Panc1 (cell line): ENCODE data around the gene LZTS3. TPM values are rescaled to one million over a fixed set of nuclear protein-coding genes. Genes with fewer than 3 reads are reported as not detected.

Source experiments
- ATAC-seq: fragments of 200-7000 bp; cut with Tn5 transposase; 2 replicates; pipeline ENCODE4 v1.9.1; 2020; ENCODE audit warnings: mild to moderate bottlenecking, moderate library complexity
- BruUV-seq: library from RNA; stranded (reverse); fragments of 400-500 nt; replicated peaks from 2 replicates; lab custom pipeline; 2021; lab: Mats Ljungman, UMichigan
- CTCF ChIA-PET: fragments of 300-600 bp; sonication (Branson Sonifier 250); formaldehyde crosslinking; loops from one replicate; lab custom pipeline; 2022; ENCODE audit warnings: antibody characterized with exemption; lab: Charles Lee
- POLR2A ChIA-PET: fragments of 300-600 bp; sonication (Branson Sonifier 250); formaldehyde crosslinking; loops from one replicate; lab custom pipeline; 2022; ENCODE audit warnings: antibody characterized with exemption; lab: Charles Lee
- DNase-seq: peaks from one replicate; pipeline ENCODE4 v3.0.0-alpha.2; 2010; ENCODE audit warnings: low read depth, low spot score
- H3K27ac ChIP-seq: 2 replicates; pipeline ENCODE4 v1.5.1; 2011; ENCODE audit warnings: mild to moderate bottlenecking, low read length, inconsistent platforms
- H3K27me3 ChIP-seq: fragments of 200-500 bp; sonication (Bioruptor generic); 2 replicates; pipeline ENCODE4 v1.6.0; 2014; ENCODE audit warnings: low read length, inconsistent platforms; ENCODE audit not compliant: control insufficient read depth, insufficient read depth
- H3K36me3 ChIP-seq: fragments of 200-500 bp; sonication (Bioruptor generic); 2 replicates; pipeline ENCODE4 v1.5.1; 2014; ENCODE audit warnings: inconsistent platforms, mild to moderate bottlenecking, low read length, moderate library complexity; ENCODE audit not compliant: control insufficient read depth, insufficient read depth
- H3K4me1 ChIP-seq: 2 replicates; pipeline ENCODE4 v1.5.1; 2011; ENCODE audit warnings: inconsistent platforms, mild to moderate bottlenecking, low read length, moderate library complexity; ENCODE audit not compliant: control insufficient read depth, insufficient read depth
- H3K4me3 ChIP-seq, 2 experiments: 2 replicates each; pipeline ENCODE4 v1.5.1; 2011 to 2012; ENCODE audit warnings: low read depth in 2 of 2, low read length in 2 of 2, mild to moderate bottlenecking in 2 of 2, inconsistent platforms in 1 of 2, moderate library complexity in 1 of 2
- H3K9me3 ChIP-seq: fragments of 200-500 bp; sonication (Bioruptor generic); 2 replicates; pipeline ENCODE4 v1.5.1; 2014; ENCODE audit warnings: low read depth, mild to moderate bottlenecking, inconsistent platforms, low read length, moderate library complexity; ENCODE audit not compliant: control insufficient read depth, insufficient read depth
- POLR2AphosphoS5 ChIP-seq: IDR thresholded peaks from 2 replicates; pipeline ENCODE4 v1.6.1; 2012; ENCODE audit warnings: mild to moderate bottlenecking, low read depth, low read length, moderate library complexity
- SIN3A ChIP-seq: IDR thresholded peaks from 2 replicates; pipeline ENCODE4 v1.6.1; 2012; ENCODE audit warnings: low read depth, mild to moderate bottlenecking, low read length, moderate library complexity, borderline replicate concordance; ENCODE audit not compliant: insufficient read depth
- TCF7L2 ChIP-seq: IDR thresholded peaks from 2 replicates; pipeline ENCODE4 v1.6.1; 2011; ENCODE audit warnings: mild to moderate bottlenecking, low read depth, low read length, inconsistent platforms
- in situ Hi-C: cut with HindIII; loops from 2 replicates; pipeline ENCODE4 v1.10.0; 2016; ENCODE audit warnings: low sequenced_read_pairs, low pct_unique_long_range_greater_than_20kb
- intact Hi-C: fragments of 100-400 bp; cut with micrococcal nuclease; formaldehyde crosslinking; loops from one replicate; pipeline ENCODE4 v1.10.0; 2022; ENCODE audit not compliant: unreplicated experiment
- total RNA-seq: library from RNA; stranded (reverse); gene quantifications from one replicate; pipeline ENCODE4 v1.2.1, GENCODE V29; 2021; ENCODE audit not compliant: unreplicated experiment
- TF ChIP-seq, protein P1 (sequence below), 2 experiments: IDR thresholded peaks; 2 replicates each; pipeline ENCODE4 v1.6.1; 2011 to 2012; ENCODE audit warnings: low read depth in 2 of 2, control low read depth in 1 of 2, low read length in 1 of 2, mild to moderate bottlenecking in 1 of 2, moderate library complexity in 1 of 2; ENCODE audit not compliant: insufficient read depth in 1 of 2
- TF ChIP-seq, protein P2 (sequence below): fragments of 450-650 bp; IDR thresholded peaks from 2 replicates; pipeline ENCODE4 v1.5.1; 2017; ENCODE audit warnings: mild to moderate bottlenecking

Gene LZTS3
- total RNA-seq, 1 experiment from 2014 or later = 5.2 TPM

DNA sequence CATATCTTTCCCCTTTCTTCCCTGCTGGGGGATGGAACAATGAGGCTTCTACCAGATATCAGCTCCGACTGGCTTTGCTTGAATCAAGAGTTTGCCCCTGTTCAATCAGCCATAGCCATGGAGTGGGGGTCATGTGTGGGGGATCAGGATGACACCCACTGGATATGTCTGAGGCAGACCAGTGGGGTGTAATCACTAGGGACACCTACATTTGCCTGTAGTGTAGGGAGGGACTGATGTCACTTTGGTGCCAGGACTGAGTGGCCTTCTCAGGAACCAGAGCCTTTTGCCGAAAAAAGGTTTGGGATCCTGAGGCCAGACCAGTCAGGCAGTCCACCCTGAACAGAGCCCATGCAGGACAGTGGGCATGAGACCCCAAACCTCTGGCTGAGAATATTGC is 37.0 kb upstream of the LZTS3 start:
- H3K36me3 ChIP-seq = no peaks in the 10 kb centered on the region; the same call in 1 of the 2 replicates
- DNase-seq = no peak
- no peaks in the 10 kb centered on the region for H3K27me3 ChIP-seq
- ChIA-PET CTCF (no interaction called here), POLR2A (interaction anchor here (0.7 kb wide), 1 partner anchor 11 kb away, joined by 3 read pairs; no protein-coding TSS in a partner anchor)
- in situ Hi-C loops (no loop called here), intact Hi-C loops (no loop called here)
- BruUV-seq = no TSS peak
- H3K27ac ChIP-seq = peak overlapping the region; percentile 99
- H3K4me3 ChIP-seq = peak overlapping the region; percentile 88 to 100
- TF ChIP-seq, protein P1, sequence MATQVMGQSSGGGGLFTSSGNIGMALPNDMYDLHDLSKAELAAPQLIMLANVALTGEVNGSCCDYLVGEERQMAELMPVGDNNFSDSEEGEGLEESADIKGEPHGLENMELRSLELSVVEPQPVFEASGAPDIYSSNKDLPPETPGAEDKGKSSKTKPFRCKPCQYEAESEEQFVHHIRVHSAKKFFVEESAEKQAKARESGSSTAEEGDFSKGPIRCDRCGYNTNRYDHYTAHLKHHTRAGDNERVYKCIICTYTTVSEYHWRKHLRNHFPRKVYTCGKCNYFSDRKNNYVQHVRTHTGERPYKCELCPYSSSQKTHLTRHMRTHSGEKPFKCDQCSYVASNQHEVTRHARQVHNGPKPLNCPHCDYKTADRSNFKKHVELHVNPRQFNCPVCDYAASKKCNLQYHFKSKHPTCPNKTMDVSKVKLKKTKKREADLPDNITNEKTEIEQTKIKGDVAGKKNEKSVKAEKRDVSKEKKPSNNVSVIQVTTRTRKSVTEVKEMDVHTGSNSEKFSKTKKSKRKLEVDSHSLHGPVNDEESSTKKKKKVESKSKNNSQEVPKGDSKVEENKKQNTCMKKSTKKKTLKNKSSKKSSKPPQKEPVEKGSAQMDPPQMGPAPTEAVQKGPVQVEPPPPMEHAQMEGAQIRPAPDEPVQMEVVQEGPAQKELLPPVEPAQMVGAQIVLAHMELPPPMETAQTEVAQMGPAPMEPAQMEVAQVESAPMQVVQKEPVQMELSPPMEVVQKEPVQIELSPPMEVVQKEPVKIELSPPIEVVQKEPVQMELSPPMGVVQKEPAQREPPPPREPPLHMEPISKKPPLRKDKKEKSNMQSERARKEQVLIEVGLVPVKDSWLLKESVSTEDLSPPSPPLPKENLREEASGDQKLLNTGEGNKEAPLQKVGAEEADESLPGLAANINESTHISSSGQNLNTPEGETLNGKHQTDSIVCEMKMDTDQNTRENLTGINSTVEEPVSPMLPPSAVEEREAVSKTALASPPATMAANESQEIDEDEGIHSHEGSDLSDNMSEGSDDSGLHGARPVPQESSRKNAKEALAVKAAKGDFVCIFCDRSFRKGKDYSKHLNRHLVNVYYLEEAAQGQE (IDR thresholded peaks at IDR 0.05; ENCODE audit: insufficient read depth in 1 of 2, low read depth in 2 of 2, low read length in 1 of 2) = no peak
- TF ChIP-seq POLR2AphosphoS5 = no peak
- no peak for TF ChIP-seq SIN3A
- TF ChIP-seq, protein P2, sequence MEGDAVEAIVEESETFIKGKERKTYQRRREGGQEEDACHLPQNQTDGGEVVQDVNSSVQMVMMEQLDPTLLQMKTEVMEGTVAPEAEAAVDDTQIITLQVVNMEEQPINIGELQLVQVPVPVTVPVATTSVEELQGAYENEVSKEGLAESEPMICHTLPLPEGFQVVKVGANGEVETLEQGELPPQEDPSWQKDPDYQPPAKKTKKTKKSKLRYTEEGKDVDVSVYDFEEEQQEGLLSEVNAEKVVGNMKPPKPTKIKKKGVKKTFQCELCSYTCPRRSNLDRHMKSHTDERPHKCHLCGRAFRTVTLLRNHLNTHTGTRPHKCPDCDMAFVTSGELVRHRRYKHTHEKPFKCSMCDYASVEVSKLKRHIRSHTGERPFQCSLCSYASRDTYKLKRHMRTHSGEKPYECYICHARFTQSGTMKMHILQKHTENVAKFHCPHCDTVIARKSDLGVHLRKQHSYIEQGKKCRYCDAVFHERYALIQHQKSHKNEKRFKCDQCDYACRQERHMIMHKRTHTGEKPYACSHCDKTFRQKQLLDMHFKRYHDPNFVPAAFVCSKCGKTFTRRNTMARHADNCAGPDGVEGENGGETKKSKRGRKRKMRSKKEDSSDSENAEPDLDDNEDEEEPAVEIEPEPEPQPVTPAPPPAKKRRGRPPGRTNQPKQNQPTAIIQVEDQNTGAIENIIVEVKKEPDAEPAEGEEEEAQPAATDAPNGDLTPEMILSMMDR = no peak
- no peak for TF ChIP-seq TCF7L2
- H3K4me1 ChIP-seq = peaks cover 13% of the 10 kb centered on the region; the same call in 1 of the 2 replicates
- ATAC-seq = no peak
- H3K9me3 ChIP-seq = no peaks in the 10 kb centered on the region

DNA sequence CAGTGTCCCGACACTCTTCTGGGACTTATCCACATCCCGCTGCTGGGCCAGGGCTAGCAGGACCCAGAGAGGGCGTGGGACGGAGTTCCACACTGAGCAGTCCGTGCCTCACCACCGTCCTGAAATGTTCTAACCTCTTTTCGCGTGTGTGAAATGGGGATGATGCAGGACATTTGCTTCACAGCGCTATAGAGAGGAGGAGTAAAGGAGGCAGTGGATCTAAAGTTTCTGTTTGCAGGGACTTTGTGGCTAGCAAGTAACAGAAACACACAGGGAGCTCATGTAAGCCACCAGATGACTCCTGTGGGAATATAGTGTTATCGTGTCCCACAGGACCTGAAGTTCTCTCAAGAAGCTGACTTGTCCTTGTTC is 36.6 kb upstream of the LZTS3 start:
- no TSS peak for BruUV-seq
- Histone ChIP-seq H3K9me3 (no peaks in the 10 kb centered on the region), H3K27ac (peak overlapping the region; percentile 99), H3K27me3 (no peaks in the 10 kb centered on the region), H3K36me3 (no peaks in the 10 kb centered on the region; the same call in 1 of the 2 replicates), H3K4me1 (peaks cover 13% of the 10 kb centered on the region; the same call in 1 of the 2 replicates), H3K4me3 (peak overlapping the region; percentile 88 to 100)
- ChIA-PET POLR2A (interaction anchor here (0.7 to 1.1 kb wide), 2 partner anchors 11 to 77 kb away, joined by 3 read pairs; no protein-coding TSS in a partner anchor), CTCF (no interaction called here)
- ATAC-seq = peak; percentile 29
- in situ Hi-C loops = no loop called here
- DNase-seq = no peak
- intact Hi-C loops = no loop called here
- no peak for TF ChIP-seq SIN3A
- TF ChIP-seq, protein P2 = no peak
- TF ChIP-seq TCF7L2 = no peak
- TF ChIP-seq, protein P1 (IDR thresholded peaks at IDR 0.05; ENCODE audit: insufficient read depth in 1 of 2, low read depth in 2 of 2, low read length in 1 of 2) = no peak
